Nephron (organoid): ENCODE data around the gene LRRFIP2.

Experiments
- H3K27ac Mint-ChIP-seq, 3 experiments: 2 replicates each; pipeline ENCODE4 v1.8.0; 2020; ENCODE audit warnings: mixed read lengths in 3 of 3, mild to moderate bottlenecking in 2 of 3, moderate library complexity in 1 of 3
- H3K27me3 Mint-ChIP-seq: 2 replicates; pipeline ENCODE4 v1.8.0; 2021; ENCODE audit warnings: low read depth, mild to moderate bottlenecking, moderate library complexity, mixed read lengths
- H3K36me3 Mint-ChIP-seq: 2 replicates; pipeline ENCODE4 v1.8.0; 2020; ENCODE audit warnings: low read depth, mixed read lengths
- H3K4me1 Mint-ChIP-seq: 2 replicates; pipeline ENCODE4 v1.8.0; 2020; ENCODE audit warnings: mixed read lengths
- H3K4me3 Mint-ChIP-seq, 3 experiments: 2 replicates each; pipeline ENCODE4 v1.8.0; 2020; ENCODE audit warnings: mild to moderate bottlenecking in 3 of 3, mixed read lengths in 3 of 3, moderate library complexity in 2 of 3
- H3K9me3 Mint-ChIP-seq: 2 replicates; pipeline ENCODE4 v1.8.0; 2020; ENCODE audit warnings: mixed read lengths
- TF ChIP-seq, protein P1 (sequence below), 3 experiments: fragments of 200-600 bp; sonication (generic); IDR thresholded peaks; one replicate each; pipeline ENCODE4 v1.5.0; 2021; ENCODE audit warnings: antibody characterized with exemption in 3 of 3; ENCODE audit not compliant: unreplicated experiment in 3 of 3

Gene LRRFIP2

DNA sequence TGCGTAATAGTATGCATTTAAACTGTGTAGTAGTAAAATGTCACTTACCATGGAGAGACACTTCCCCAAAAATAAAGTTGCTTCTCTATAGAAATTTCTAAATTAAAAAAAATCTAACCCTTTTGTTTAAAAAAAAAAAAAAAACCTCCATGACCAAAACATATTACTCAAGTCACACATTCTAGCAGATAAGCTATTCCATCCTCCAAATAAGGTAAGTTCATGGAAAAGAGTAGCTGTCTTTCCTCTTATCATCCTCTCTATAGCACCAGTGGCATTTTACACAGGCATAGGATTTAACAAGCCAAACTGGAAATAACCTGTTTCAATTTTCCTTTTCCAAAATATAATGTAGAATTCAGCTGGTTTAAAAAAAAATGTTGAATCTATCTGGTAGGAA is 57.4 kb downstream of the LRRFIP2 start:
- Mint-ChIP-seq H3K9me3 (no peaks in the 10 kb centered on the region), H3K27me3 (no peaks in the 10 kb centered on the region), H3K4me1 (no peaks in the 10 kb centered on the region), H3K27ac (no peak overlapping the region), H3K4me3 (no peak overlapping the region), H3K36me3 (peaks cover 16% of the 10 kb centered on the region)
- TF ChIP-seq, protein P1, sequence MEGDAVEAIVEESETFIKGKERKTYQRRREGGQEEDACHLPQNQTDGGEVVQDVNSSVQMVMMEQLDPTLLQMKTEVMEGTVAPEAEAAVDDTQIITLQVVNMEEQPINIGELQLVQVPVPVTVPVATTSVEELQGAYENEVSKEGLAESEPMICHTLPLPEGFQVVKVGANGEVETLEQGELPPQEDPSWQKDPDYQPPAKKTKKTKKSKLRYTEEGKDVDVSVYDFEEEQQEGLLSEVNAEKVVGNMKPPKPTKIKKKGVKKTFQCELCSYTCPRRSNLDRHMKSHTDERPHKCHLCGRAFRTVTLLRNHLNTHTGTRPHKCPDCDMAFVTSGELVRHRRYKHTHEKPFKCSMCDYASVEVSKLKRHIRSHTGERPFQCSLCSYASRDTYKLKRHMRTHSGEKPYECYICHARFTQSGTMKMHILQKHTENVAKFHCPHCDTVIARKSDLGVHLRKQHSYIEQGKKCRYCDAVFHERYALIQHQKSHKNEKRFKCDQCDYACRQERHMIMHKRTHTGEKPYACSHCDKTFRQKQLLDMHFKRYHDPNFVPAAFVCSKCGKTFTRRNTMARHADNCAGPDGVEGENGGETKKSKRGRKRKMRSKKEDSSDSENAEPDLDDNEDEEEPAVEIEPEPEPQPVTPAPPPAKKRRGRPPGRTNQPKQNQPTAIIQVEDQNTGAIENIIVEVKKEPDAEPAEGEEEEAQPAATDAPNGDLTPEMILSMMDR (IDR thresholded peaks at IDR 0.05; ENCODE audit: unreplicated experiment in 3 of 3), result no peak

DNA sequence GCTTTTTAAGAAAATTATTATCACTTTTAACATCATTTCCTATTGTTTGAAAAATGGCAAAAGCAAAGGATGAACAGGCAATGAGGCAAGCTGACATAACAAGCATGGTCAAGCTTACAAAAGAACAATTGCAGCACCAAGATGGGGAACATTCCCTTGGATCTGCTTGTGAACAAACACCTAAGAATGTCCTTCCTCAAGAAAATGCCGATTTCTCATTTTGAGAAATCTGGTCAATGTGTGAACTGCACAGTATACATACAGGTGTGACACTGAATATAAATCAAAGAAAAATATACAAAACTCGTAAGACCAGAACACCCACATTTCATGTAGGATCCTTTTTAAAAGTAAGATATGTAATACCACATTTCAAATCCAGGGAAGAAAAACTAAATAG is 58.9 kb downstream of the LRRFIP2 start:
- TF ChIP-seq, protein P1 (IDR thresholded peaks at IDR 0.05; ENCODE audit: unreplicated experiment in 3 of 3), result no peak
- Mint-ChIP-seq H3K4me3 (no peak overlapping the region), H3K9me3 (no peaks in the 10 kb centered on the region), H3K27me3 (no peaks in the 10 kb centered on the region), H3K36me3 (peaks cover 11% of the 10 kb centered on the region), H3K27ac (no peak overlapping the region), H3K4me1 (no peaks in the 10 kb centered on the region)

- Mint-ChIP-seq H3K4me1 (no peaks in the 10 kb centered on the region), H3K27me3 (no peaks in the 10 kb centered on the region)
- TF ChIP-seq, protein P1 (IDR thresholded peaks at IDR 0.05; ENCODE audit: unreplicated experiment in 3 of 3), result no peak
Measured at GRCh38 chr3:37114251-37115145, 59.9 kb downstream of the LRRFIP2 start.

DNA sequence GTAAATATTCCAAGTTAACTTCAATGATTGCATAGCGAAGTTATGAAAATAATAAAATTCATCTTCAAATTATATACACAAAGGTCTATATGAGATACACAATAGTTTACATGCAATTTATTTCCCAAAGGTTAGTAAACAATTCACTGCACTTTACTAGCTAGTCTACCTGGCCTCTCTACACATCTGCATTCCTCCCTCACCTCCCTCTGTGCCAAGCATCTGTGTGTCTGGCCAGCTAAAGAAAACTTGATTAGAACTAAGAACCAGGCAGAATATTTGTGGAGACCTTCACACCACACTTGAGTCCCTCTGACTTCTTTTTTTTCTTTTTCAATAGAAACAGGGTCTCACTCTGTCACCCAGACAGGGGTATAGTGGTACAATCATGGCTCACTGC is 61.4 kb downstream of the LRRFIP2 start:
- H3K27me3 Mint-ChIP-seq, result no peaks in the 10 kb centered on the region
- H3K9me3 Mint-ChIP-seq, result no peaks in the 10 kb centered on the region
- no peaks in the 10 kb centered on the region for H3K4me1 Mint-ChIP-seq
- TF ChIP-seq, protein P1 (IDR thresholded peaks at IDR 0.05; ENCODE audit: unreplicated experiment in 3 of 3), result no peak
- H3K4me3 Mint-ChIP-seq, result no peak overlapping the region
- H3K36me3 Mint-ChIP-seq, result peaks cover 11% of the 10 kb centered on the region
- H3K27ac Mint-ChIP-seq, result no peak overlapping the region

More at GRCh38 chr3:37114251-37115145, 59.9 kb downstream of the LRRFIP2 start:
- no peak overlapping the region for H3K27ac Mint-ChIP-seq
- H3K36me3 Mint-ChIP-seq, result peaks cover 11% of the 10 kb centered on the region
- H3K9me3 Mint-ChIP-seq, result no peaks in the 10 kb centered on the region
- H3K4me3 Mint-ChIP-seq, result no peak overlapping the region

- no peak overlapping the region for H3K4me3 Mint-ChIP-seq
- H3K36me3 Mint-ChIP-seq, result peaks cover 11% of the 10 kb centered on the region
- no peaks in the 10 kb centered on the region for H3K27me3 Mint-ChIP-seq
- H3K9me3 Mint-ChIP-seq, result no peaks in the 10 kb centered on the region
- H3K4me1 Mint-ChIP-seq, result no peaks in the 10 kb centered on the region
- H3K27ac Mint-ChIP-seq, result no peak overlapping the region
- TF ChIP-seq, protein P1 (IDR thresholded peaks at IDR 0.05; ENCODE audit: unreplicated experiment in 3 of 3), result no peak
Measured at GRCh38 chr3:37111199-37111598, 63.2 kb downstream of the LRRFIP2 start.

- Mint-ChIP-seq H3K4me3 (no peak overlapping the region), H3K9me3 (no peaks in the 10 kb centered on the region), H3K36me3 (peaks cover under 1% of the 10 kb centered on the region), H3K4me1 (no peaks in the 10 kb centered on the region), H3K27ac (no peak overlapping the region), H3K27me3 (no peaks in the 10 kb centered on the region)
- TF ChIP-seq, protein P1 (IDR thresholded peaks at IDR 0.05; ENCODE audit: unreplicated experiment in 3 of 3), result no peak
Measured at GRCh38 chr3:37107846-37108245, 66.5 kb downstream of the LRRFIP2 start.
